Jurkat, Clone E6-1 (cell line): ENCODE data around the gene SHISA4.
"Not testable (repeated sequence)": the region's sequence is repeated elsewhere in the genome, so short reads cannot be mapped to it uniquely, and the experiment has no call there.

Experiments used
- DNase-seq: peaks from one replicate; pipeline ENCODE4 v3.0.0-alpha.2; 2011; ENCODE audit warnings: low read depth, low spot score
- H3K4me3 ChIP-seq: 2 replicates; pipeline ENCODE4 v1.5.1; 2011; ENCODE audit warnings: mild to moderate bottlenecking, low read length, control low read depth, moderate library complexity

Gene SHISA4

DNA sequence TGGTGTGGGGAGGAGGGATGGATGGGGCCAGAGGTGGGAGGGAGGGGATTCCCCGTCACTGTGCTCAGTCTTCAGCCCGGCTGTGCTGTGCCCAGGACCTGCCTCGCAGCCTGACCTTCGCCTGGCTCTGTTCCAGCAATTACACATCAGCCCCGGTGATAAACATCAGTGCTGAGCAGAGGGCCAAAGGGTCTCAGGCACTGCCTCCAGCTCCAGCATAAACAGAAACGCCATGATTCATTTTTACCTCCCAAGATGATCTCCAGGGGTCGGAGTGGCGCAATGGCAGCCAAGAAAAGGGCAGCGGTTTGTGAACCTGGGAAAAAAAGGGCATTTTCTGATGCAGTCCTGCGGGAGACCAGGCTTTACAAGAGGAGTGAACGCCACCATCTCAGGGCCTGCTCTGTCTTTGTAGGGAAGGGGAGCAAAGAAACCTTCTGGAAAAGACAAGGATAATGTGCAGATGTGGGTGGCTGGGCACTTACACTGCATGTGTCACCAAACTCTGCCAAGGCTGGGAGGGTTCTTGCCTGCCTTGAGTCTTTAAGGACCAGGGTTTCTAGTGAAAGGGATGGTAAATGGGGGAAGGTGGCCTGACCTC lies 28.1 kb downstream of the SHISA4 start:
- H3K4me3 ChIP-seq = no peak overlapping the region
- DNase-seq = no peak

GRCh38 chr1:201917362-201918033 lies 28.8 kb downstream of the SHISA4 start:
- H3K4me3 ChIP-seq = no peak overlapping the region
- no peak for DNase-seq

DNA sequence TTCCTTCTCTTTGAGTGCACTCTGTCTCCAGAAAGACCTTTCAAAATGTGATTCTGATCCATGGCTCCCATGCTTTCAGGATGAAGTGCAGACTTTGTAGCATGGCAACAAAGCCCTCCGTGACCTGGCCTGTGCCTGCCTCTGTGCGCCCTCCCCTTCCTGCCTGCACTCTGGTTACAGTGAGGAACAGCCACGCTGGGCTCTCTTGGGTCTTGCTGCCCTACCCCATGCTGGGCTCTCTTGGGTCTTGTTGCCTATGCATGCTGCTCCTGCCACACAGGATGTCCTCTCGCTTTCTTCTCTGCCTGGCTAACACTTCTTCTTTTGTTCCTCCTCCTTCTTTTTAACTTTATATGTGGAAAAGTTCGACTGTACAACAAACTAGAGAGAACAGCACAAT lies 29.6 kb downstream of the SHISA4 start:
- no peak overlapping the region for H3K4me3 ChIP-seq
- no peak for DNase-seq

- no peak overlapping the region for H3K4me3 ChIP-seq
- no peak for DNase-seq
Observed at GRCh38 chr1:201921952-201922558, 33.4 kb downstream of the SHISA4 start.

DNA sequence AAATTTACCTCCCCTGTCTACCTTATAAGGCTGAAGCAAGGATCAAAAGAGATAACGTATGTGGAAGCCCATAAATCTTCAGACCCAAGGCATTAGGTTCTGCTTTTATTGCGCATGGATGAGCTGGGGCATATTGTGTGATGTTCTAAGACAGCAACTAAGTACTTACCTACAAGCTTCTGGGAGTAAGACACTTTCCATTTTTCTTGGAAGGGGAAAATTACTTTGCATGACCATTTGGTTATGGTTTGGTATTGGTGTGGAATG lies 36.5 kb downstream of the SHISA4 start:
- H3K4me3 ChIP-seq = no peak overlapping the region
- DNase-seq = no peak

- H3K4me3 ChIP-seq = no peak overlapping the region
- no peak for DNase-seq
Observed at GRCh38 chr1:201925981-201926645, 37.4 kb downstream of the SHISA4 start.

DNA sequence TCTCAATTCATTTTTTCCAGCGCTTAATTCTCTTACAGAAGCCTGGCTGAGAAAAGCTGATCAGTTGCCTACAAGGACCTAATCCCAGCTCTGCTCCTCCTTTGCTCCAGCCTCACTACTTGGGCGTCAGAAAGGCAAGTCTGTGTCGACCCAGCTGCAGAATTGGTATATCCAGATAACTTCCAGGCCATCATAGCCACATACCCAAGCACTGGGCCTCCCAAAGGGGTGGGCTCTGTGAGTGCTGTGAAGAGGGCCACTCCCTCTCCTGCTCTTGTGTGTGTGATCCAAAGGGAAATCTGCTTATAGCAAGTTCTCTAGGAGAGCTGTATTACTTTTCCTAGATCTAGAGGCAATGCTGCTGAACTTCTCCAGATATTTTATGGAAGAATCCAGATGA lies 39.6 kb downstream of the SHISA4 start:
- H3K4me3 ChIP-seq = no peak overlapping the region
- no peak for DNase-seq

DNA sequence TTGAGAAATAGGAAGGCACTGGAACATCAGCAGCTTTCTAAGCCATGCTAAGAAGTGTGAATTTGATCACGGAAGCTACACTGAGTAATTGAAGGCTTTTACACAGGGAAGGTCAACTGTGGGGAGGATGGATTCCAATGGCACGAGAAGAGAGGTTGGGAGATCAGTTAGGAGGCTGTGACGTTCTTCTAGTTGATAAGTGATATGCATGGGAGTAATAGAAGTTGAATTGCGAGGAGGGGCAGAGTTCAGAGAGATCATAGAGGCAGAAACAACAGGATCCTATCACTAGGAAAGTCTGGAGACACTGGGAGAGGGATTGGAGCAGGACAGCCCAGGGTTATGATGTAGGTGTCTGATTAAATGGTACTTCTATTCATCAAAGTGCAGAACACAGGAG lies 41.4 kb downstream of the SHISA4 start:
- no peak overlapping the region for H3K4me3 ChIP-seq
- no peak for DNase-seq

DNA sequence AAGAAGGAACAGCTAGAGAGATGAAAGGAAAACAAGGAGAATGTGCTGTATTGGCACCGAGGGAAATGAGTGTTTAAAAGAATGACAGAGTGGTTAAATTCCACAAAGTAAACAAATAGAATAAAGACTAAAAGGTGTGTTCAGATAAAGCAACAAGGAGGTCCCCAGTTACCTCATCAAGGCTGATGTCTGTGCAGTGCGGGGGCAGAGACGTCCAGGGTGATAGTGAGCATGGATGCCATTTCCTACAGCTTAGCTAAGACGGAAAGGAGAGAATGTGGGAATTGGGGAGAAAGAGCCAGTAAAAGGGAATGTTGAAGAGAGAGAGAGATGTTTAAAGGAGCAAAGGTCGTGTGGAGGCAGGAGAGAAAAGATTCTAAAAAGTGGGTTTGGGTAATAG lies 42.1 kb downstream of the SHISA4 start:
- no peak overlapping the region for H3K4me3 ChIP-seq
- DNase-seq = no peak

GRCh38 chr1:201933840-201934430 lies 45.2 kb downstream of the SHISA4 start:
- no peak overlapping the region for H3K4me3 ChIP-seq
- DNase-seq = peak; percentile 32

DNA sequence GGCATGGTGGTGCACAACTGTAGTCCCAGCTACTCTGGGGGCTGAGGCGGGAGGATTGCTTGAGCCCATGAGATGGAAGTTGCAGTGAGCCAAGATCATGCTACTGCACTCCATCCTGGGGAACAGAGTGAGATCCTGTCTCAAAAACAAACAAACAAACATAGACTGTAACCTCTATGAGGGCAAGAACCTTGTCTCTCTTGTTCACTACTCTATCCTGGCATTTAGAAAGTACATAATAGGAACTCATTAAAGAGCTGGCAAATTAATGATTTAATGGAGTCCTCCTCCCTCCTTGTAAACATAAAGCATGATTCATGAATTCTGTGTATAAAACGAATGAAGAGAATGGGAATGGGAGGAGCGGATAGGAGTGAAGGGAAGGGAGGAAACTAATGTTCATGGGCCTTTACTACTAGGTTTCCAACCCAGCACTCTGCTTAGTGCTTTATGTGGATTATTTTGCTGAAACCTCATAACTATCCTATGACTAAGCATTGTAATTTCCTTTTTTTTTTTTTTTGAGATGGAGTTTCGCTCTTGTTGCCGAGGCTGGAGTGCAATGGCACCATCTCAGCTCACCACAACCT lies 49.0 kb downstream of the SHISA4 start:
- no peak overlapping the region for H3K4me3 ChIP-seq
- no peak for DNase-seq

- H3K4me3 ChIP-seq = no peak overlapping the region
- DNase-seq = no peak
Observed at GRCh38 chr1:201938440-201939035, 49.8 kb downstream of the SHISA4 start.

GRCh38 chr1:201939148-201939547 lies 50.5 kb downstream of the SHISA4 start:
- H3K4me3 ChIP-seq = no peak overlapping the region
- no peak for DNase-seq

GRCh38 chr1:201939574-201939973 lies 50.9 kb downstream of the SHISA4 start:
- DNase-seq = no peak
- no peak overlapping the region for H3K4me3 ChIP-seq

- not testable (repeated sequence) for DNase-seq, H3K4me3 ChIP-seq
Observed at GRCh38 chr1:201940316-201940715, 51.6 kb downstream of the SHISA4 start.

DNA sequence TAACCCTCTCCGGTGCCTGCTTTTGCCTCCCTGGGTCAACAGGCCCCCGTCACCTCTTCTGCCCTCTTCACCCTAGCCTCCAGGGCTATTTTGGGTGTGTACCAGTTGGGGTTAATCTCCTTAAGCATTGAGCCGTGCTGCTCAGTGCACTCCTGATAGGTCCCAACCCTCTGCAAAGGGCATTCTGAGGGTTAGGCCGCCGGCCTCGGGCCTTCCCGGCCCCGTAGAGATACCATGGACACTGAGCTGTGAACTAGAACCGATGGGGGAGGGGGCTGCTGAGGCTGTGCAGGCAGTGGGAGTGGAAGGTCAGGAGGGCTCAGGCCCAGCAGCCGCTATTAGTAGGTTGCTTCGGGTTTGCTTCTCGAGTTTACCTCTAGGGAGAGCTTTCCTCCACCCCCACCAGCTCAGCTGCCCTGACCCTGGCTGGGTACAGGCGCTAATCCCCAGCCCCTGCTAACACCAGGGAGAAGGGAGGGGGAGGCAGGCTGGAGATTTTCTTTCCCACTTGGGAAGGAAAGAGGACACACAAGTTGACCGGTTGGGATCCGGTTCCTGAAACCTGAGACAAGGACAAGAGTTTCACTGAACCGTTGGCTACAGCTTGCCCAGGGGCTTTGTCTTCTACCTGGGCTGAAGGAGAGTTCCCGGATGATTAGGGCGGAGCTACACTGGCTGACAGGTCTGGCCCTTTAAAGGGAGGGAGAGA lies 52.9 kb downstream of the SHISA4 start:
- no peak for DNase-seq
- no peak overlapping the region for H3K4me3 ChIP-seq

DNA sequence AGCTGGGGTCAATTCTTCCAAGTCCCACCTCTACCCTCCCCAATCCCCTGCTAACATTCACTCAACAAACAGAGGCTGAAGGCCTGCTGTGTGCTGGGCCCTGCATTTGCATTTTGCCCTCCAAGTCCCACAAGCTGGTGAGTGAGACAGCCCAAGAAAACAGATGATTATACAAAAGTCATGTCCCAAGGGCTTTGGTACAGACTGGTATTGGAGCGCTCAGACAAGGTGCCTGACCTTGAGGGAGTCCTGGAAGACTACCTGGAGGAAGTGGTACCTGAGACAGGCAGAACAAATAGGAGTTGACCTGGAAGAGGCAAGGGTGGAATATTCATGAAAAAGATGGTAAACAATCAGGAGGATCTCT lies 53.4 kb downstream of the SHISA4 start:
- H3K4me3 ChIP-seq = no peak overlapping the region
- no peak for DNase-seq
